GM20000 (cell line): ENCODE data around the gene RFXANK.

Experiments used
- DNase-seq: peaks from one replicate; pipeline ENCODE4 v3.0.0; 2012; ENCODE audit warnings: low spot score
- CTCF ChIP-seq: IDR thresholded peaks from 2 replicates; pipeline ENCODE4 v1.5.1; 2012; ENCODE audit warnings: mild to moderate bottlenecking, control low read depth; ENCODE audit errors: extremely low read depth, missing control alignments

RFXANK gene

GRCh38 chr19:19240476-19240875 lies 48.4 kb downstream of the RFXANK start:
- no peak for TF ChIP-seq CTCF
- DNase-seq = no peak

GRCh38 chr19:19250196-19250801 lies 58.2 kb downstream of the RFXANK start:
- DNase-seq = no peak
- TF ChIP-seq CTCF = no peak
